Measurements from ENCODE around the gene ADGRA1. TPM values are rescaled to one million over a fixed set of nuclear protein-coding genes. Genes with fewer than 3 reads are reported as not detected.

Gene ADGRA1
- total and polyA plus RNA-seq, 10 of the 15 experiments (the other 5 are each of a cell fraction or from before 2014, with no cell fraction given): not detected

GRCh38 chr10:133162178-133162909 is 74.6 kb downstream of the ADGRA1 start:
- ATAC-seq (no peak), FAIRE-seq (no peak), DNase-seq (ENCODE audit: low read depth, low spot score) (no peak)
- Histone ChIP-seq H3K4me3 (no peak overlapping the region), H3K4me2 (ENCODE audit: control insufficient read depth, insufficient read depth) (no peak overlapping the region), H3K36me3 (ENCODE audit: control insufficient read depth in 2 of 2, insufficient read depth in 2 of 2, low read length in 1 of 2) (no peaks in the 10 kb centered on the region), H3K27me3 (replicated peaks in 1 of 2; ENCODE audit: control insufficient read depth in 2 of 2, insufficient read depth in 2 of 2, low read length in 1 of 2) (no peaks in the 10 kb centered on the region), H3K27ac (ENCODE audit: control insufficient read depth, insufficient read depth) (no peak overlapping the region), H2AFZ (ENCODE audit: control insufficient read depth, low read depth, low read length) (no peak overlapping the region), H3K9ac (ENCODE audit: control insufficient read depth, insufficient read depth, low read length) (no peak overlapping the region), H3K79me2 (ENCODE audit: control insufficient read depth, insufficient read depth, low read length) (no peaks in the 10 kb centered on the region), H3K9me3 (replicated peaks; ENCODE audit: control insufficient read depth, insufficient read depth, low read length) (no peaks in the 10 kb centered on the region; the same call in 2 of the 3 replicates), H4K20me1 (ENCODE audit: control insufficient read depth, insufficient read depth) (no peaks in the 10 kb centered on the region), H3K4me1 (ENCODE audit: control insufficient read depth, insufficient read depth, low read length) (no peaks in the 10 kb centered on the region)
- SMC1A ChIA-PET (ENCODE audit: uncharacterized antibody, unreplicated experiment): no interaction called here
- TF ChIP-seq EP300 (IDR thresholded peaks at IDR 0.05; ENCODE audit: borderline replicate concordance in 1 of 2, control insufficient read depth in 1 of 2, low read depth in 2 of 2, low read length in 2 of 2) (no peak), NFYB (IDR thresholded peaks at IDR 0.05; ENCODE audit: insufficient read depth, low read depth, low read length) (no peak)
- POLR2A ChIA-PET: no interaction called here
- in situ Hi-C loops (cut with MboI) (no loop called here), intact Hi-C loops (cut with micrococcal nuclease; ENCODE audit: unreplicated experiment) (no loop called here)
- CTCF ChIA-PET: no interaction called here
- BruUV-seq (replicated peaks): no TSS peak
- RAD21 ChIA-PET (ENCODE audit: unreplicated experiment): no interaction called here
- WGBS (ENCODE audit: insufficient coverage, insufficient replicate concordance, low lambda C conversion rate, missing lambda C conversion rate): 40% methylated on average over 22 of the region's 22 CpGs

- in situ Hi-C loops (cut with MboI): no loop called here
- BruUV-seq (replicated peaks): no TSS peak
- H3K4me3 ChIP-seq: no peak overlapping the region
- SMC1A ChIA-PET (ENCODE audit: uncharacterized antibody, unreplicated experiment): no interaction called here
- H3K4me2 ChIP-seq (ENCODE audit: control insufficient read depth, insufficient read depth): no peak overlapping the region
- no peaks in the 10 kb centered on the region for H3K4me1 ChIP-seq (ENCODE audit: control insufficient read depth, insufficient read depth, low read length)
- H3K9ac ChIP-seq (ENCODE audit: control insufficient read depth, insufficient read depth, low read length): no peak overlapping the region
- no peak overlapping the region for H2AFZ ChIP-seq (ENCODE audit: control insufficient read depth, low read depth, low read length)
- CTCF ChIA-PET: no interaction called here
- POLR2A ChIA-PET: no interaction called here
- intact Hi-C loops (cut with micrococcal nuclease; ENCODE audit: unreplicated experiment): no loop called here
- ATAC-seq: no peak
- H3K36me3 ChIP-seq (ENCODE audit: control insufficient read depth in 2 of 2, insufficient read depth in 2 of 2, low read length in 1 of 2): no peaks in the 10 kb centered on the region
- no peaks in the 10 kb centered on the region for H3K27me3 ChIP-seq (replicated peaks in 1 of 2; ENCODE audit: control insufficient read depth in 2 of 2, insufficient read depth in 2 of 2, low read length in 1 of 2)
- RAD21 ChIA-PET (ENCODE audit: unreplicated experiment): no interaction called here
- no peak for FAIRE-seq
- H3K79me2 ChIP-seq (ENCODE audit: control insufficient read depth, insufficient read depth, low read length): no peaks in the 10 kb centered on the region
- DNase-seq (ENCODE audit: low read depth, low spot score): no peak
- no peaks in the 10 kb centered on the region; the same call in 2 of the 3 replicates for H3K9me3 ChIP-seq (replicated peaks; ENCODE audit: control insufficient read depth, insufficient read depth, low read length)
- WGBS (ENCODE audit: insufficient coverage, insufficient replicate concordance, low lambda C conversion rate, missing lambda C conversion rate): 23% methylated on average over 21 of the region's 21 CpGs
- H3K27ac ChIP-seq (ENCODE audit: control insufficient read depth, insufficient read depth): no peak overlapping the region
- no peaks in the 10 kb centered on the region for H4K20me1 ChIP-seq (ENCODE audit: control insufficient read depth, insufficient read depth)
- no peak for TF ChIP-seq ZNF384 (IDR thresholded peaks at IDR 0.05; ENCODE audit: borderline replicate concordance, low read depth, low read length)
- no peak for TF ChIP-seq FOXM1 (IDR thresholded peaks at IDR 0.05; ENCODE audit: low read depth, low read length)
- TF ChIP-seq MEF2A (IDR thresholded peaks at IDR 0.05; ENCODE audit: insufficient read depth, low read depth, low read length): no peak
- no peak for TF ChIP-seq ZNF622 (IDR thresholded peaks at IDR 0.05)
- no peak for TF ChIP-seq EP300 (IDR thresholded peaks at IDR 0.05; ENCODE audit: borderline replicate concordance in 1 of 2, control insufficient read depth in 1 of 2, low read depth in 2 of 2, low read length in 2 of 2)
- TF ChIP-seq CEBPZ (IDR thresholded peaks at IDR 0.05; ENCODE audit: low read depth, low read length): no peak
- no peak for TF ChIP-seq HDAC6 (IDR thresholded peaks at IDR 0.05; ENCODE audit: unreplicated experiment)
- no peak for TF ChIP-seq RBBP5 (conservative IDR thresholded peaks at IDR 0.05)
- no peak for TF ChIP-seq RB1 (IDR thresholded peaks at IDR 0.05; ENCODE audit: borderline replicate concordance)
- TF ChIP-seq FOS (IDR thresholded peaks at IDR 0.05; ENCODE audit: borderline replicate concordance, extremely low read depth, insufficient read length): no peak
Observed at GRCh38 chr10:133162910-133163856, 75.5 kb downstream of the ADGRA1 start.
